Hematopoietic multipotent progenitor cell treated with erythropoietin and hydrocortisone succinate and interleukin-3 and kit ligand, for 4 days (in vitro differentiated cells): Measurements from ENCODE around the gene GABPA.
"Not testable (repeated sequence)": the region's sequence is repeated elsewhere in the genome, so short reads cannot be mapped to it uniquely, and the experiment has no call there.

Experiments
- DNase-seq: peaks from one replicate; pipeline ENCODE4 v3.0.0-alpha.2; 2015

Gene GABPA

DNA sequence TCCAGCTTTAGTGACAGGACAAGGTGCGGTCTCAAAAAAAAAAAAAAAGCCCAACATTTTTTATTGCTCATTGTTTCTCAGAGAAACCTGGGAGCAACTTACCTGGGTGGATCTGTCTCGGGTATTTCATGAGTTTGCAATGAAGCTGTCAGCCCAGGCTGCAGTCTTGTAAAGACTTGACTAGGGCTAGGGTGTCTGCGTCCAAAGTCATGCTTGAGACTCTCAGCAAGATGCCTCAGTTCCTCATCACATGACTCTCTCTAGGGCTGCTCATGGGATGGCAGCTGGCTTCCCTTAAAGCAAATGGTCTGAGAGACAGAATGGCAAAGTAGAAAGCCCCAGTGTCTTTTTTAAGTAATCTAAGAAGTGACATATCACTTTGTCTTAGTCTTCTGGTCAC lies 8.1 kb downstream of the GABPA start:
- DNase-seq, result no peak

DNA sequence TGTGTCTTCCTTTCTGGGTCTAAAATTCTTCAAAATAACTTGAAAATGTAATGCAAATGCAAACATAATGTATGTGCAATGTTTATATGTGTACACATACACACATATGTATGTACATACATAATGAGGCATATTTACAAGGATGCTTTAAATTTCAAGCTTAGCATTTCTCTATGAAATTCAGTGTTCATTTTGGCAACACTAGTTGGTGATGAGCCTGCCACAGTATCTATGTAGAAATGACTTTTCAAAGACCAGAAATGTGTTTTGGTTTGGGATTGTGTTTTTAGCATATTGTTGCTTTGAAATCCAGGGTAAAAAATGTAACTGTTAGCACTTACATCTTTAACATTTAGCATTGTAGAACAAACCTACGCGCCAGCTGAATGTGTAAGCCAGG lies 10.1 kb downstream of the GABPA start:
- no peak for DNase-seq

DNA sequence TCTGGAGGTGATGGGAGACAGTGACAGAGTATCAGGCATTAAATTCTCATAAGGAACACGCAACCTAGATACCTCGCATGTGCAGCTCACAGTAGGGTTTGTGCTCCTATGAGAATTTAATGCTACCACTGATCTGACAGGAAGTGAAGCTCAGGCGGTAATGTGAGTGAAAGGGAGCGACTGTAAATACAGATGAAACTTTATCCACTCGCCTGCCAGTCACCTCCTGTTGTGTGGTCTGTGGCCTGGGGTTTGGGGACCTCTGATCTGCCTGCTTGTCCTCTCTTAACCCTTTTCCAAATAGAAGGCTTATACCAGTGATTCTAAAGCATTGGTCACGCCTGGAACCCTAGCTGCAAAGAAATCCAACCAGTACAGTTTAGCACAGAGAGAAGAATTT lies 15.3 kb downstream of the GABPA start:
- peak; percentile 40 for DNase-seq

DNA sequence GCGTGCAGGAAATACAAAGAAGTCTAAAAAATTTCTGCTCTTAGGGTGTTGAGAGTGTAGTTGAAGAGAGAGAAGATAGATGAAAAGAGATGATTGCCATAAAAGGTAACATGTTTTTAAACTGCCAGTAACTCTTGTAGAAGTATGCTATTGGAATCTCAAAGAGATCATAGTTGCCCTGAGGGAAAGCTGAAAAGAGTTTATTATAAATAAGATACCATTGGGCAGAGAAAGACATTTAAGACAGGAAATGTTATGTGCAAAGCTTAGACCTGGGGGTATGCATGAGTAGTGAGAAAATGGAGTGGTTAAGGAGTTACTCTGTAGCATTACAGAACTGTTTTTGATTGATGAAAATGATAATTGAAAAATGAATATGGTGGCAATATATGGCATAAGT lies 17.6 kb downstream of the GABPA start:
- DNase-seq, result no peak

DNA sequence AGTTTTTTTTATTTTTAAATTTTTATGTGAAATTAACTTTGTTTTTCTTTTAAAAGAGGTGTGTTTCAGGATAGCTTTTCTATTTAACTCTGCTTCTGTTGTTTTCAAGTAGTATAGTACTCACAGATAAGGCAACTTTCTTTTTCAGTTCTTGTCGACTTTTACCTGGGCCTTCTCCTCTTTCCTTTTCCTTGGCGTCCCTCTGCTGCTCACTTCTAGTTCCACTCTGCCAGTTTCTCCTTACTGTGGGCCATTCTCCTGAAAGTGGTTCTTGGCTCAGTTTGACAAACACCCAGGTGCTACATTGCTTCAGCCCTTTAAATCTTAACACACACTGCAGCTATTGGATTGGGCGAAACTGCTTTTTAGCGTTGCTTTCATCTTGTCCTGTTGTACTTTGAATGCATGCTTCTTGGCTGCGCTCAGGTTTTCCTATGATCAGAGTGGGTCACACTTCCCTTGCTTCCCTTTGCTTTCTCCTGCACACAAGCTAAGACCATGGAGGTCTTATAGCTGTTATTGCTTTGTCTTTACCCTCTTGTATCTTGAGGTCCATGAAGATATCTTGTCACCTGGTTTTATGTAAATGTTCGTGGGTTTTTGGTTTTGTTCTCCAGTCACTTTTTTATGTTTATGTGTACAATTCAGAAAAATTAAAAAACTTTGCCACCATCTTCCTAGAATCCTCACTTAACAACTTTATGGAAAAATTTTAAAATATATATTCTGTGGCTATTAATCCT lies 21.6 kb downstream of the GABPA start:
- no peak for DNase-seq

DNA sequence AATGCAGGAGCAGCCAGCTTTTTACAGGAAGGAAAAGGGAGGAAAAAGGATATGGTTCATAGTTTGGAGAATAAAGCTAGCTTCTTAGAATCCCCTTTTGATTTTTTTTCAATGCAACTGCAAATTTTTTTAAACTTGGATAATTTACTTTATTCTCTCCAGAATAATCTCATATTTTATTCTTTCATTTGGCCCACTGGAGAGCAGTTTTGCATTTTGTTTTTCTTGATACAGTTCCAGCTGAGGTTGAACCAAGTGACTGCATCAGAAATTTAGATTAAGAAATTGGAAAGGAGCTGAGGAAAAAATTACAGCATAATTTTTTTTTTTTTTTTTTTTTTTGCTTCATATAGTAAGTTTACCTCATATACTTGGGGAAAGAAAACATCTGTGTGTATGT lies 22.8 kb downstream of the GABPA start:
- DNase-seq, result no peak

DNA sequence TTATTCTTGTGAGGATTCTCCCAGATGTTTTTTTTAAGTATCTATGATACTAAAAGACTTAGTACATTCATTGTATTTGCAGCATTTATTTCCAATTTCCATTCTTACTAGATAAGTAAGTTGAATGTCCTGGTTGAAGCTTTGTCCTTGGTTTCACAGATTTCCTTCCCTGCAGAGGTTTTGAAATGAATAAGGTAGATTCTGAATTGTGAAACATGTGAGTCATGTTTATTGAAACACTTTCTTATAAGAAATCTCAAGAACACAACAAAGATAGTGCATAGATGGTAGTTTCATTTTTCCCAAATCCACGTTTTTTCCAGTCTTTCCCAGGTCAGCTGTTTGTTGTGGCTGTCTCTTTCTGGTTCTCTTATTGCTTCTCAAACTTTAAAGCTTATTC lies 24.8 kb downstream of the GABPA start:
- DNase-seq, result no peak

DNA sequence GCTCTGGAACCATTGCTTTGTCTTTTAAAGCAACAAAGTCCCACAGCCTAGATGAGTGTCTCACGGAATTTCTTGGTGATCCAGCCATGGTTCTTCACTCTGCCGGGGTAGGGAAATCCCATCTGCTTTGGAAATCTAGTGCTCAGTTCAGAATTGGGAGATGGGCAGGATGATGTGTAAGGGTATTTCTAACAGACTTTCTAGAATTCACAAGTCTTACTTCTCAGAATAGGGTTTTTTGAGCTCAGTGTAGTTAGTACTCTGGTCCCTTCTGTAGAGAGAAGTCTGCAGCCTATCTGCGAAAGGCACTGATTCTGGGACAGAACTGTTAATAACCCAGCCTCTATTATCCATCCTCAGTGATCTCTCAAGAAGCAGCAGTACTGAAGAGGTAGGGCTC lies 25.3 kb downstream of the GABPA start:
- DNase-seq, result no peak

DNA sequence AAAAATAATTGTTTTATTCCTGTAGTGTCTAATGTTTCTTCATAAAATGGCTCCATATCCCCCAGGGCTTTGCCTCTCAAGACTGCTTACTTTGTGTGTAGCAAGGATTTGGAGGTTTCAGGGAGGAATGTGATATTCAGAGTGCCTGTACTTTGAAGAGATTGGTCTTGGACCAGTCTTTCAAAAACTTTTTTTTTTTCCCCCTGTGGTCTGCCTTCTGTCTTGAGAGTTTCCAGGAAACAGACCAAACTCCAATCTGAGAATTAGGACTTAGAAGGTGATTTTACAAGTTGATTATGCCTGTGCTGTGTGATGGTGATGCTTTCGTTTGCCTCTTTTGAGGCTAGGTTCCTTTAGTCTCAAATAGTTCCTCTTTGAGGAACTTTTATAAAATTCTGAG lies 25.9 kb downstream of the GABPA start:
- DNase-seq, result no peak

DNA sequence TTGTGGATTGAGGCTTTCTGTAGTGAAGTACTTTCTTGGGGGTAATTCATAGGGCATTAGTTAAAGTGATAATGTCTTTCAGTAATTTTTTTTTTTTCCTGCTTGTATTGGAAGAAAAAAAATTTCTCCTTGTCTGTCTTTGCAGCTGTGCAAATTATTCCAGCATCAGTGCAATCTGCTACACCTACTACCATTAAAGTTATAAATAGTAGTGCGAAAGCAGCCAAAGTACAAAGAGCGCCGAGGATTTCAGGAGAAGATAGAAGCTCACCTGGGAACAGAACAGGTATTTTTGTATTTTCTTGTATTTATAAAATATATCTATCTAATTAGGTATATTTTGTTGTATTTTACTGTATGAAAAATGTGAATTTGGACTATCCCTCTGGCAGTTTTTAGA lies 29.3 kb downstream of the GABPA start:
- DNase-seq, result no peak

DNA sequence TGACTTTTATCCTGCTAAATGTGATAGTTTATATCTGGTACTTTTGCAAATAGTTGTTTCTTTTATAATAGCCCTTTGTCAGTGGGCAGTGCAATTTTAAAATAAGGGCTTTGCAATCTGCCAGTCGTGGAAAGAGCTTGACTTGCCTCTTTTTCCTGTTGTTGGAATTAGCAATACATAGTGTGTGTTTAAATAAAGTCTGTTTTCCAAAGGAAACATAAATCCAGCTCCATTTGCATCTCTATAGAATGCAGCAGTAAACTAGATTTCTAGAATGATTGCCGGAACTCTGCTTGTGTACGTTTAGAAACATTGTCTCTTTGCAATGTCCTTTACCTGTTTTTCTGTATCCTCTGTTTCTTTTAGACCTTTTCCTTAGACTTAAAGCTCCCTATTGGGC lies 33.1 kb downstream of the GABPA start:
- DNase-seq, result no peak

DNA sequence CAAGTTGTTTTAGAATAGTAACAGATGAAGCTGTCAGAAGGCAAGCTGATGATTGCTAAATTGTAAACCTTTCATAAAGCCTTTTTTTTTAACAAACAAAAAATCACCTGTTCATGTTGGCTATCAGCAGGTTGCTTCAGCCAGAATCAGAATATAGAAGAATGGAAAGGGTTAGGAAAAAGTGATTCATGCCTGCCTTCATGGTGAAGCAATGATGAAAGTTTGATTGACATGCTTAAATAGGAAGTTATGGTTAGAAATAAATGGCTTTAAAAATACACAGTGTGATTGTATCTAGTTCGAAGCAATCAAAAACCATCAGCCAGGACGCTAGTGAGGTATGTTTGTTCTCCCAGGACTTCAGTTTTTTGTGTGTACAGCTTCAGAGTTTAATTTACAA lies 37.9 kb downstream of the GABPA start:
- DNase-seq, result peak; percentile 61

DNA sequence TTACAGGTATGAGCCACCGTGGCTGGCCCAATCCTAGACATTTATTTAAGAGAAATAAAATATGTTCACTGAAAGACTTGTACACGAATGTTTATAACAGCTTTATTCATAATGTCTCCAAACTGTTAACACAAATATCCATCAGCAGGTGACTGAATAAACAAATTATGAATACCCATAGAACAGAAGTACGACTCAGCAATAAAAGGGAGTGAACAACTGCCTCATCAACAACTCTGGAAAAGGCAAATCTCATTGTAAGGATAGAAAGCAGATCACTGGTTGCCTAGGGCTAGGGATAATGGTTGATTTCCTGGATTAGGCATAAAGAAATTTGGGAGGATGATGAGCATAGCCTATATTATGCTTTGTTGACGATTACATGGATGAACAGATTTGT lies 41.7 kb downstream of the GABPA start:
- no peak for DNase-seq

DNA sequence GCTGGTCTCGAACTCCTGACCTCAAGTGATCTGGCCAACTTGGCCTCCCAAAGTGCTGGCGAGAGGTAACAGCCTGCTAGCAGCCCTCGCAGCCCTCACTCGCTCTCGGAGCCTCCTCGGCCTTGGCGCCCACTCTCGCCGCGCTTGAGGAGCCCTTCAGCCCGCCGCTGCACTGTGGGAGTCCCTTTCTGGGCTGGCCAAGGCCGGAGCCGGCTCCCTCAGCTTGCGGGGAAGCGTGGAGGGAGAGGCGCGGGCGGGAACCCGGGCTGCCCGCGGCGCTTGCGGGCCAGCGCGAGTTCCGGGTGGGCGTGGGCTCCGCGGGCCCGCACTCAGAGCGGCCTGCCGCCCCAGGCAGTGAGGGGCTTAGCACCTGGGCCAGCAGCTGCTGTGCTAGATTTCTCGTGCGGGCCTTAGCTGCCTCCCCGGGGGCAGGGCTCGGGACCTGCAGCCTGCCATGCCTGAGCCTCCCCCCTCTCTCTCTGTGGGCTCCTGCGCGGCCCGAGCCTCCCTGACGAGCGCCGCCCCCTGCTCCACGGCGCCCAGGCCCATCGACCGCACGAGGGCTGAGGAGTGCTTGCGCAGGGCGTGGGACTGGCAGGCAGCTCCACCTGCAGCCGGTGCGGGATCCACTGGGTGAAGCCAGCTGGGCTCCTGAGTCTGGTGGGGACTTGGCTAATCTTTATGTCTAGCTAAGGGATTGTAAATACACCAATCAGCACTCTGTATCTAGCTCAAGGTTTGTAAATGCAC lies 43.5 kb downstream of the GABPA start:
- not testable (repeated sequence) for DNase-seq

DNA sequence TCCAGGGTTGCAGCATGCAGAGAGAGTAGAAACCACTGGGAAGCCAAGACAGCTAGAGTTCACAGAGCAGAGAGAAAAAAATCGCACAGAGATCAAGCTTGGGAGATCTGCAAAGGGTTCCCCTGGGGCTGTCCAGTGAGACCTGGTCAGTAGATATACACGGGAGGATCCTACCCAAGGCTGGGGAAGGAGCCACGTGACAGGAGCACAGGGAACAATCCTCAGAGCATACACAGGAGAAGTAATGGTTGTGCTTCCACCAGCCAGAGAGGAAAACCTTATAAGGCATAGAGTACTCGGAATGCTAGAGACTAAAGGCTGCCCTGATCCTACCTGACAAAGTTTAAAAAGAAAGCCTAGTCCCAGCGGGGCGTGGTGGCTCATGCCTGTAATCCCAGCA lies 53.9 kb downstream of the GABPA start:
- no peak for DNase-seq

DNA sequence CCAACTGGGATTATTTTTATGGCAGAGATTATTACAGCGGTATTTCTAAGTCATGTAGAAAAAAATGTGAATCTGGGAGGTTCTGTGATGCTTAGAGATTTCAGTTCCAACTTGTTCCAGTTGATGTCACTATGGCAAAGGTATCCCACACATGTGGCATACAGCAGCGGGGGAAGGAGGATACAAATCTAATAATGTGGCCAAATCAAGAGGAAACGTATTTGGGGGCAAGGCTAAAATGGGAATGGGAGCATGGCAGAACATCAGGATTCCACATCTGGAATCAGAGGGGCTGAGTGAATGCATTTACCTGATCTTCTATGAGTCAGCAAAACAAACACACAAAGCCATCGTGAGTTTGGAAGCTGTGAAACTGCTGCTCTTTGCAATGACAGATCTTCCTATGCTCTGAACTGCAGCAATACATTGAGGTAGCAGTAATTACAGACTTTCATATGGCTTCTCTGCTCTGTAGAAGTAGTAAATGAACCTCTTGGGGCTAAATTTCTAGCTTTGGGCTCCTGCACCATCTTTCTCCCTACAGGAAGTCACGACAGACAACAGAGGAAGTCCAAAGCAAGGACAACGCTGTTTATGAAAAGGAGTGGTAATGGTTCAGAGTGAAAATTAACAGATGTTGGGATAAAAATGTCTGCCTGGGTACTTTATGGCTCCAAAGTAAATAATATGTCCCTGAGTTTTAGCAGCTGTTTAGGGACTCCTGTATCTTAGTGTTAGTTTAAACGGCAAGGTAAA lies 55.5 kb downstream of the GABPA start:
- DNase-seq, result peak; percentile 68

DNA sequence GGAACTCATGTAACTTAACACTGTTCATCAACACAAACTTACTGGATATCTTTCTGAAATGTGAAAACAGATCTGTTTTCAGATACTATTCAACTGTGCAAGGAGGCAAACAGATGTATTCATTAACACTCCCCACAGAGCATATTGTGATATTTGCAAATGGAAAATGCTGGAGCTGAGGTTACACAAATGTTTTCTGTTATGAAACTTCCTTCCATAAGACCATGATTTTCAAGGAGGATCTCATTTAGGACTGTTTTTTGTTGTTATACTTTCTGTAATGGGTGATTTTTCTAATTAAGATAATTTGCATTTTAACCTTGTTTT lies 56.1 kb downstream of the GABPA start:
- no peak for DNase-seq

DNA sequence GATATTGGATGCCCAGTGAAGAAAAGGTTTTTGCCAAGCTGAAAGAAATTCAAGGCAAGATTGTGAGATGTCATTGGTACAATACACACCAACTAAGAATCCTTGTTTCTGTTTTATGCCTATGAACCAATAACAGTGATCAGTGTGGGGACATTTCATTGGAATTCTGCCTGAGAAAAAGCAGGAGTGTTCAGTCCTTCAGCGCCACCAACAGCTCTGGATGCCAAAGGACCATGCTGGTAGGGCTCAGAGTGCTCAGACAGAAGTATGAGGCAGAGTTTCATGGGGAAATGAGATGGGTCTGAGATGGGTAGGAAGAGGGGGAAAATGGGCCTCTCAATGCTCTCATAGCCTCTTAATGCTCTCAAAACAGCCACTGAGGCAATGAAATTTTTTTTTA lies 56.5 kb downstream of the GABPA start:
- DNase-seq, result no peak

DNA sequence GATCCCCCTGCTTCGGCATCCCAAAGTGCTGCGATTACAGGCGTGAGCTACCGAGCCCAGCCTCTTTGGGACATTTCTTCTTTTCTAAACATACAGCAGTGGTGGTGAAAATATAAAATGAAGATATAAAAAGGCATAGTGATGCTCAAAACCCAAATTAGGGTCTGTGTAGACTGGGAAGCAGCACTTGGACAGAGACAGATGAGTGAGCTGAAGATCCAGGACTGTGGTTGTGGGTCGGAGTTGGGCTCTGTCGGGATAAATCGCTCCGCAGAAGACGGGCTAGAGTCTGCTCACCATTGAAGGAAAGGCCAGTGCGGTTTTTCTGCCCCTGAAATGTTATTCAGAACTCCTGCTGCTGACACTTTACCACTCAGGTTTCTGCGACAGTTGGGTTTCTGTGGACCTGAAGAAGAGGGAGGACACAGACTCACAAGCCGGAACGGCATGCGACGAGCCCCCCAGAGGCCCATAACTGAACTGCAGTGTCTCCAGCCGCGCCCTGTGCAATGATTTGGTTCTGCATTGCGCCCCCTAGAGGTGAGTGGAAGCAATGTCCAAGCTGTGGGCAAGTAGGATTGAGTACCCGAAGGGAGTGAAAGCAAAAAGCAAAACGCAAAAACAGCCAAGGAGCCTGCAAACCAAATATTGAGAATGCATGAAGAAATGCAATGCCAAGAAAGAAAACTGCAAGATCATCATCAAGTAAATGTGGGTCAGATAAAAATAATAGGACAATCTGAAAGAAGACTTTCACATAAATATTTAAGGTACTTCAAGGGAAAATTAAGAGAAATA lies 66.6 kb downstream of the GABPA start:
- DNase-seq, result peak; percentile 95

DNA sequence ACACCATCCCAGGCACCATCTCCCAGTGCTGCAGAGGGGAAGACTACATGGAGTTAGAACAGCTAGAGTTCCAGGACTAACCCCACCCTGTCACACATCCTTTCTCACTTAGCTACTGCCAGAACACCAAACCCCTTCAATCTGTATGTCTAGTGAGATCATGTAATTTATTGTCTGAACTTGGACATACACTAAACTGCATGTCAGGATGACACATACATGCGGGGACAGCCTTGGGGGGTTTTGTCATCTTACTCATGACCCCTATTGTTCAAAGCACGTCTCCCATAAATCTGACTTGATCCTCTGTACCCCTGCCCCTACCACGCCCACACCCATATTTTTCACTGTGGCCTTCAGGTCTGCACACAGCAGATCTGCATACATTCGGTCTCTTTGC lies 71.3 kb downstream of the GABPA start:
- no peak for DNase-seq

DNA sequence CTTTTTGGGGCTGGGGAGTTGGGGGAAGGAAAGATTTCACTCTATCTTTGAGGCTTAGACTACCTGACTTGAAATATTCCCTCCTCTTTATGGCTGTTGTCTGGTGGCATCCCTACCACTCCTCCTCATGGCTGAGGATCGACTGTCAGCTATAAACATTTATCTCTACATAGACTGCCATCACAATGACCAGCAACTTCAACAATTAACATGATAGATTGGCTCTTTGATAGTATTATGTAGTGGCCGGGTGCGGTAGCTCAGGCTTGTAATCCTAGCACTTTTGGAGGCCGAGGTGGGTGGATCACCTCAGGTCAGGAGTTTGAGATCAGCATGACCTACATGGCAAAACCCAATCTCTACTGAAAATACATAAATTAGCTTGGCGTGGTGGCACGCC lies 72.4 kb downstream of the GABPA start:
- no peak for DNase-seq

DNA sequence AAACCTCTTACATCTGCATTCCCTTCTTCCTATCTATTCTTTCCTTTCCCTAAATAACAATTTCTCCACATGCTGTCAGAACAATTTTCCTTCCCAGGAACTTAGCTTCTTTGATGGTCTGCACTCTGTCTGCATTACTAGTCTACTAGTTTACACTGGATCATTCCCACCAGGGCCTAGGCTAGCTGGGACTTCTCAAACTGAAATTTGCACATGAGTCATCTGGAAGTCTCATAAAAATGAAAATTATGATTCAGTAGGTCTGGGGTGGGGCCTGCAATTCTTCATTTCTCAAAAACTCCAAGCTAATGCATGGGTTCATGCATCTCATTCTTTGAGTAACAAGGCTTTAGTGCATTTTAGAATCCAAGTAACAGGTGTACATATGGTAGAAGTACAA lies 74.2 kb downstream of the GABPA start:
- no peak for DNase-seq

DNA sequence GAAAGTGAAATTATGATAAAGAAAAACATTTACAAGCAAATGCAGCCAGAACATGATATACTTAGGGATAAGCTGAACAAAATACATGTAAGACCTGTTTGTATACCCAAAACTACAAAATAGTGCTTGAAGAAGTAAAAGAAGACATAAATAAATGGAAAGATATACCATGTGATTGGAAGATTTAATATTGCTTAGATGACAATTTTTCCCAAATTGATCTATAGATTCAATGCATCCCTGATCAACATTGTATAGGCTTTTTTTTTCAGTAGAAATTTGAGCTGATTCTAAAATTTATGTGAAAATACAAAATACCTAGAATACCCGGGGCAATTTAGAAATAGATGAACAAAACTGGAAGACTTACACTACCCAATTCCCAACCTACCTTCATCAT lies 76.4 kb downstream of the GABPA start:
- no peak for DNase-seq
